GM19452 (cell line): ENCODE data around the gene OLFML1.

ENCODE experiments used
- ATAC-seq: cut with Tn5 transposase; IDR thresholded peaks from one replicate; pipeline ENCODE4 v1.9.1; 2021; ENCODE audit not compliant: unreplicated experiment

Gene OLFML1

DNA sequence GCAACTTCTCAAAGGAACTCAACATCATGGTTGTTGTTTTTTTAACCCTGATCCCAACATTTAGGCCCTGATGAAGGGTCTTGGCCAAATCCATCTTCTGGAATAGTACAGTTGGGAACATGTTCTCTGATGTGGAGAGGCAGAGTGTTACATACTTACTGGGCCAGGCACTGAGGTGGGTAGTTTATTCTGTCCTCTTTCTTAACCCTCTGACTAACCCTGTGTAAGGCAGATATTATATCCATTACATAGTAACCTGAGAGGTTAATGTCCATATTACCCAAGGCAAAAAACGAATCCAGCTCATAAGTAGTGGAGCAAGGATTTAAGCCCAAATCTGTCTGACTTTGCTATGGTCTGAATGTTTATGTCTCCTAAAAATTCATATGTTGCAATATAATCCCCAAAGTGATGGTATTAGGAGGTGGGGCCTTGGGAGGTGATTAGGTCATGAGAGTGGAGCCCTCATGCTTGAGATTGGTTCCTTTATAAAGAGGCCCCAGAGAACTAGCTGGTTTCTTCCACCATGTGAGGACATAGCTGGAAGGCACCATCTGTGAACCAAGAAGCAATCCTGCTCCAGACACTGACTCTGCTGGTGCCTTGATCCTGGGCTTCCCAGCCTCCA is 44.8 kb downstream of the OLFML1 start:
- ATAC-seq: no peak

DNA sequence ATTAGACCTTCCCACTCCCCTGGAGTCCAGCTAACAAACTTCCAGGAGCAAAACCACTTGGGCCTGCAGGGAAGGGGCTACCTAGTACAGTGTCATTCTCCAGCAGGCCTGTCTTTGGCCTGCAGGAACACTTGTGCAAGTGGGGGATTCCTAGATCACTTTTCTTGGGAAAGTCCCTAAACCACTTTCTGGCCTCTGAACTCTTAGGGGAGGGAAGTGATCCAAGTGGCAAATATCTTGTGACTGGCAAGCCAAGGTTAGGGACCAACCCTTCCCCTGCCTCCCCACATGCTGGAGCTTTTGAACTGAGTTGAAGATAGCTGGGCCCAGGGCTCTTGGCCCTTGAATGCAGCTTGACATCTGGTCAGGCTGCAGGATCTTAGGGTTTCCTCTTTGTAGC is 45.7 kb downstream of the OLFML1 start:
- ATAC-seq: no peak

DNA sequence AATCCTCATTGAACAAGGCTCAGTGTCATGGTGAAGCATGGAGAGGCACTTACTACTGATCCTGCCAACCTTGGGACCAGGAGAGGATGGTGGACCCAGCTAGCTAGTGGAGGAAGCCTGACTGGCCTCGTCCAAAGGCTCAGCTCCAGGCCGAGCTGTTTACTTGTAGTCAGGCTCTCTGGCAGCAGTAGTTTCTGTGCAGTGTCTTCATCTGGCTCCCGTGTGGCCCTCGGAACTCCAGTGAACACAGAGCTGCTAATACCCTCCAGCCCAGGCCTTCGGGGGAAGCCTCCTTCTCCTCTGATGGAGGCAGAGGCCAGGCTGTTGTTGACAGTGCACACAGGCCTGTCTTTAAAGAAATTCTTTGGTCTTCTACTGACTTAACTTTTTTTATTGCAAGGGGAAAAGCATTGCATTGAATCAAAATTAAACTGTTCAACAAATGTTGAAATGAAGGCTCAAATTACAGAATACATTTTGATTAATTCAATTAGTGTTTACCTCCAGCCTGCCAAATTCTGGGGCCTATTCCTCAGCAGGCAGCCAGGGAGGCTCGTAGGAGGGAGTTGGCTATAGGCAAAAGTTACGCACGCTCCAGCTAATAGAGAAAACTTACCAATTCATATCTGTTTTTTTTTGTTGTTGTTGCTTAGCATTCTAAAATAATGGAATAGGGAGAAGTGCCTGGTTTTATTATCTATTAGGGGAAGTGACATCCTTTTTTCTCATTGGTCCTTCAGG is 47.3 kb downstream of the OLFML1 start:
- no peak for ATAC-seq

DNA sequence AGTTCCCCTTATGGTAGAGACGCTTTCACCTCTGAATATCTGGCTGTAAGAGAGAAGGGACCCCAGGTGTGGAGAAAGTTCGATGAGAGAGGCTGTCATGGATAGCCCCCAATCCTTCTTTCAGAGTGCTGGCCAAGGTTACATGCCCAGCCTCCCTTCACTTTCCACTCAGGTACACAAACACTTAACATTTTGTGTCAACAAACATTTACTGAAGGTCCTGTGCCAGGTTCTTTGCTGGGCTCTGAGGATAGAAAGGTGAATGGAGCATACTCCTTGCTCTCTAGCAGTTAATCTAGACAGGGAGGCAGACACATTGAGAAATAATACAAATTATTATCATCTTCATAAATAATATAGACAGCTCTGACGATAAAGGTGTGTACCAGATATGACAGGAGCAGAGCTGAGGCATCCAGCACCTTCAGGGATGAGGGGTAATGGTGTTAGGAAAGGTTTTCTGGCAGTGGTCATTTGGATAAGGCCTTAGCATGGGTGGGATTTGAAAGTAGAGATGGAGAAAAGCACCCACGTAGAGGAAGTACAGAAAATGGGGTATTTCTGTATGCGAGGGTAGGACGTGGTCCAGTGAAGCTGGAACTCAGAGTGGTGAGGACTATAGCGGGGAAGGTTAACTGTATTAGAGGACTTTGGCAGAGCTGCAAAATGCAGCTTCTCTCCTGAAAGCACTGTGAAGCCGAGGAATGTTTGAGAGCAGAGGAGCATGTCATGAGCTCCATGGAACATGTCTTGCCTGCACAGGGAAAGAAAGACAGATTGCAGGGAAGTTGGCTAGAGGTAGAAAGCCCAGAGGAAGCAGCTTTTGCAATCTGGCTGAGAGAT is 48.1 kb downstream of the OLFML1 start:
- ATAC-seq: no peak

DNA sequence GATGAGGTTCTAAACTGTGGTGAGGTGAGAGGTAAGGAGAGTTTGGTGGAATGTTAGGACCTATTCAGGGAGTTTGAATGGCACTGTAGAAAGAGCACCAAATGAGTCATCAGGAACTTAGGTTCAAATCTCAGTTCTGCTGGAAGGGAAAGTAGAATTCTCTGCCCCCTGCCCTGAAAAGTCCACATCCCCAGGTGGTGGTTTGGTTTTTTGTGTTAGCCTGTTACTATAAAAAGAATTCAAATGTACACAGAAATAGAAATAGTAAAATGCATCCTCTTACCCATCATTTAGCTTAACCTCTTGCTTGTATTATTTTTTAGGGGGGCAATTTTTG is 48.7 kb downstream of the OLFML1 start:
- ATAC-seq: no peak

DNA sequence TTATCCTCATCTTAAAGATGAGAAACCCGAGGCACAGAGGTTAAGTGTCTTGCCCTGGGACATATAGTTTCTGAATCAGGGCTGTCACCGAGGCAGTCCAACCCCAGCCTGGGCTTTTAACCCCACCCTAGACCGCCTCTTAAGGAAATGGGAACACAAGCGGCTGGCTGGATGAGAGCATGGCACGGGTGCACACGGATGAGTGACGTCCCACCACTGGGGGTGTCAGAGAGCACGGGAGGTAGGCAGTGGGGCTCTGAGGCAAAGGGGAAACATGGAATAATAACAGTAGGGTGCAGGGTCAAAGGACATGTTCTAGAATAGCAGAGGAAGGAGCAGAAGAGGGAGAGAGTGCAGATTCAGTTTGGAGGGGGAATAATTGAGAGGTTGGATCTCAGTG is 50.8 kb downstream of the OLFML1 start:
- no peak for ATAC-seq

DNA sequence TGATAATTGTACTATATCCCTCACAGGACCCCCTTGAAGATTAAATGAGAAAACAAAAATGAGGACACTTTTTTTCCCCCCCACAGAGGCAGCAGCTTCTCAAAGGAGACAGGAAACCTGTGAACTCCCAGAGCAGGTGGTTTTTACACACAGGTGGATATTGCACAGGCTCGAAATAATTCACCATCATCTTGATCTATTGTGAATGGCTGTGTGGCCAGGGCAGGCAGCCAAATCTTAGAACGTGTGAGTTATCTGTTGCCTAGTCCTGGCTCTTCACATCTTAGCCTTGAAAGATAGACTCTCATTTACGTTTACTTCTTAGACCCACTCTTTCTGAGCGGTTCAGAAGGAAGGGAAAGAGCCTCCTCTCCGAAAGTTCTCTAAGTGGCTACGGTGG is 52.0 kb downstream of the OLFML1 start:
- ATAC-seq: no peak

DNA sequence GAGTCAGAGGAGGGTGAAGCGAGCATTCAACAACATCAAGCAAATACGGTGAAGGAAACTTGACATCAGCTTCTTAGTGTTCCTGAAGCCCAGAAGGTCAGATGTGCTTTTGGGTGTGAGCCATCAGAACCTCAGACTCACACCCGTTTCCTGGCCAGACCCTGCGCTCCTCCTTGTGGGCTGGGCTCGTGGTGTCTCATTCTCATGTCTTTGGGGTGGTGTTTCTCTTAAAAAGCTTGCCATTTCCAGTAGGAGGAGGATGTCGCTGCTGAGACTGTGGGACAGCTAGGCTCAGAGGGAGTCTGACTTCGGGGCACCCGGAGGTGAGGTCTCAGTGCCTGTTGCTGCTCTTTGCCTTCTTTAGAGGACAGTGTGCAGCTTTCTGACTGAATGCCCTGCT is 52.7 kb downstream of the OLFML1 start:
- ATAC-seq: no peak

DNA sequence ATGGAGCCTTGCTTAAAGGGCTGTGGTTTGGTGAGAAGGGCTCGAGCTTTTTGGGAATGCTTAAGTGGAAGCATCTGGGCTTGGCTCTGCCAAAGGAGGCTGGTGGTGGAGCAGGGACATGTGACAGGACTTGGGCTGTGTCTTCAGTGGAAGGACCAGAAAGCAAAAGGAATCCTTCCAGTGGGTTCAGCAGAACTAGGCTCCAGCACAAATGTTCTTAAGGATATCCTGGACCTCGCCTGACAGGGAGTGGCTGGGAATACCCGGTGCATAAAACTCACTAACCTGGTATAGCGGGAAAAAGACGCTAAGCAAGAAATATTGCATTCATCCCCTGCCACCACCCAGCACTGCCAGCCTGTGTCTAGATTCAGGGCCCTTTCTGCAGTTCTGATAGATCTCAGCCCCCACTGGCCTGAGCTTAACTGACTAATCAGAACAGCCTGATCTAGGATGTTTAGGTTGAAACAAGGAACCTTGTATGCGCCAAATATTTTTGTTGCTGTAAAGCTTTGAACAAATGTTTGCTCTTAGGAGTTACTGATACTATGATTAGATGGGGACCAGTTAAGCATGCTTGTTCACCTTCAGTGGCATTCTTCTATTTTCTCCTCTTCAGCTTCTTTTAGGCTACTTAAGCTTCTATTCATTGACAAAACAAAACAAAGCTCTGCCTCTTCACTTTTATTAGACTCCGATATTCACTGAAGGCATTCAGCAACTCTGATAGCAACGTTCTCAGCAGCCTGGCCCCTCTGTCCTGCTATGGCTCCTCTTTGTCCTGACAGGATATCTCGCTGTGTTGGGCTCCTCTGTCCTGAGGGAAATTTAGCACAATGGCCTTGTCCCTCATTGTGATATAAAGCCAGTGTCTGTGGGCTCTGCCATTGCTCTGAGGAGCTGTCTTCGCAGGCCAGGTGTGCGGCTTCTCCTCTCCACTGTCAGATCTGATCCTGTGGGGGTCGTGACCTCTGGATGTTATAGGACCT is 53.5 kb downstream of the OLFML1 start:
- ATAC-seq: no peak

DNA sequence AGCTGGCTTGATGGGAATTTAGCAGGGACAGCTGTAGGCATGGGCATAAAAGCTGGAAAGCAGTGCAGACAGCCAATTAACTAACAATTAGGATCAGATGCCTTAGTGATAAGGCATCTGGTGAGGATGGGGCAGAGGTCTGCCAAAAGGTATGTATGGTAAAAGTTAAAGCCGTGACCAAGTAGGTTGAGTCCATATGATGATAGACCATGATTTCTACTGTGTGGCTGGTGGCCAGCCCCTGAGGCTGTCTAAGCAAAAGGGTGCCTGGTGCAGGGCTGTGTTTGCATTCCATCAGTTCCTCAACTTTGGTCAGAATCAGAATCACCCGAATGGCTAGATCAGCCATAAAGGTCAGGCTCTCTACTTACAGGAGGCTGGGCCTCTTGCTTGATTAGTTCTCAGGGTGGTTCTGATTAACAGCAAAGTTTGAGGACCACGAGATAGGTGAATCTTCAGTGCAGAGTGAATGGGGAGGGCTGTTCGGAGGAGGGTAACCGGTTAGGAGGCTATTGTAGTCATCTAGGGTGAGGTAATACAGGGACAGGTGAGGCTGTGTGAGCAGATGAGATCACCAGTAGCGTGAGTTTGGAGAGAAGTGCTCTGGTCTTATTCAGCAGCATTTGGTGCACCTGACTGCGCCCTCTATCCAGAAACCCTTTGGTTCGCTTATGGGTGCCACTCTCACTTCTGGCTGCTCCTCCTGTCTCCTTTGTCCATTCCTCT is 55.7 kb downstream of the OLFML1 start:
- no peak for ATAC-seq

DNA sequence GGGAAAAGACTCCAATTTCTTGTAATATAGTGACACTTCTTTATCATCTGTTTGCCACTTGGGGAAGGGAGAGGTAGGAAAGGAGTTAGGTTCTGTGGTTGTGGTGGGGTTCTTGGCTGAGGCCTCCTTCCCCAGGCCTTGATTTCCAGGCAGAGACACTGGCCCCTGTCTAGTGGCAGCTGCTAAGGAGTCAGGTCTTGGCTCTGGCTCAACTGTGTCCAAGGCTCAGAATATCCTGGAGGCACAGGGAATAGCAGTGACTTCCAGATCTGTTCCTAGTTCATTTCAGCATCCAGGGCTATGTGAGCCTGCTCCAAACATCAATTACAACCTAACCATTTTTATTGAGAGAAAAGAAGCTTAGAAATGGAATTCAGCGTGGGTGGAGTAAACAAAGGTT is 58.0 kb downstream of the OLFML1 start:
- no peak for ATAC-seq

DNA sequence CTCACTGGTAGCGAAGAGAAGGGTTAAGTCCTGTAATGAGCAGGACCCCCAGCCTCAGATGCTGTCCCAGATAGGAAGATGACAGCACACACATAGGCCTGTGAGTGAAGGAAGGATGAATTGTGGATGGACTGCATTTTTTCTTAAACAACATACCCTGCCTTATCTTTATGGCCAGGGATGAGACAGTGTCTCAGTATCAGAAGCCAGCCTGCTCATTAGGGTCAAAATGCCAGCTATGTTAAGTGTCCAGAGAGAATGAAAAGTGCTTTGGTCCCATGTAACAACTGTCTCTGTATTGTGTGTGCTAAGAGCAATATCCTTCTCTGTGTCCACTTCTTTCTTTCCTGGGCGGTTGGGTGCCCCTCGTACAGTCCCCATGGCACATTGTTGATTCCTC is 58.7 kb downstream of the OLFML1 start:
- no peak for ATAC-seq

DNA sequence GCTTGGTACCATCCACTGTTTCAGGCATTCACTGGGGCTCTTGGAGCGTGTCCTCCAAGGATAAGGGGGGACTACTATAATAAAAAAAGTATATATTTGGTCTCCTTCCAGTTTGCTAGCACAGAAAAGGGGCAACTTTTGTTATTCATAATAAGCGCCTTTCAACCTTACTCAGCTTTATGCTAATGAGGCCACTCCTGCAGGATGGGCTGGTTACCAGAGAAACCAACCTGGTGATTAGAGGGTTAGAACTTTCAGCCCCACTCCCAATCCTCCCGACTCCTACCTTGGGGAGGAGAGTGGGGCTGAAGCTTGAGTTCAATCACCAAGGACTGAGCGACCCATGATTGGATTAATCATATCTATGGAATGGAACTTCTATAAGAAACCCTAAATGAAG is 60.3 kb downstream of the OLFML1 start:
- ATAC-seq: no peak

DNA sequence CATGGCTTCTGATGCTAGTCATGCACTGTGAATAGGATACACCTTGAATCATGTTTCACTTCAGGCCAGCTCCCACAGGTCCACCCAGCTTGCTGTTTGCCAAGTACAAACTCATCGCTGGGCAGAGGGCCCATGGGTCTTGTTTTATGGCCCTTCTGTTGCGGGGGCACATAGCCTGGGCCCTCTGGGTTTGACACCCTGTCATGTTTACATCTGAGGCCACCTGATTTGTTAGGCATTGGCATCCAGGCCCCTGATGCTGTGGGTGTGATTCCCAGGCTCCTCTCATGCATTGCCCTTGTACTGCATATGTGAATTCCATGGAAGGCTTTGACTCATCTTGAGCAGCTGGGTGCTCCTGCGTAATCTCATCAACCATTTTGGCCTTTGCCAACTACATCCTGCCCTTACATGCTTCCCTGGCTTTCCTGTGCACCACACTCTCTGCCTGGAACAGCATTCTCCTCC is 61.1 kb downstream of the OLFML1 start:
- ATAC-seq: no peak

DNA sequence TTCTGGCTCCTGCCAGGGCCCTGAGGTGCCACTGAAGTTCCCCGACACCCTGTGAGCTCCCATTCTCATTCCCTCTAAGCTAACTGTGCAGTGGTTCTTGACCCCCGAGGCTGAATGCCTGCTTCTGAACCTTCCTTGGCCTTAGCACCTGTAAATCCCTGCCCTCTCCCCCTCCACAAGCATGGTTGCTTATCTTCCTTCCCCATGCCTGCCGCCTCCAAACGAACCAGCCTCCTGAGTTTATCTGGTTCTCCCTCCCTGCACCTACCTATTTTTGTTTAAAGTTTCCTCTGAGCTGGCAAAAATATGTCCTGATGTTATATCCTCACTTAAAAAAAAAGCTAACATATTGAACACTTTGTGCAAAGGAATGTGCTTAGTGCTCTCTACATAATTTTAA is 62.4 kb downstream of the OLFML1 start:
- no peak for ATAC-seq

DNA sequence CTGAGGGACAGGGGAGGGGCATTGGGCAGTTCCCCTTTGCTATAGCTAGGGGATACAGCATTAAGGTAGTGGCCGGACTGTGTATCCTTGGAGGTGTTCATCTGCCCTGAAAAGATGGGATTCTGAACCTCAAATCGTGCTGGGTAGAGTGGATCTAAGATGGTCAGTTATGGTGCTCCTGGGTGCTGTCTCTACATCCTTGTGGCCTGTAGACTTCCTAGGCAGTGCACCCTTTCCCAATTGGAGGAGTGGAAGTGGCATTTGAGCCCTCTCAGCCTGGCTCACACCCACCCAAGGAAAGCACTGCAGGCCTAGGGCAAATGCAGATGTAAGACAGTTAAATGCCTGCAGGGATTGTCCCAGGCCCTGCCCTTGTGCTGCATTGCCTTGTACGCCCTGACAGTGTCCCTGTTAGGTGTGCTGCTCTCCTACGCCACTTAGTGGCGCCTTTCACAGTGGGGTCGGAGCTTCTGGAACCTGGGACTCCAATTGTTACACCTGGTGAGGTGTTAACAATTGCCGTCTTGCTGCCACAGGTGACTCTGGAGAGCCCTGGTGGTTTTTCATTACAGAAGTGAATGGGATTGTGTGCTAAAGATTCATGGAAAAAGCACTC is 63.5 kb downstream of the OLFML1 start:
- ATAC-seq: peak; percentile 72

DNA sequence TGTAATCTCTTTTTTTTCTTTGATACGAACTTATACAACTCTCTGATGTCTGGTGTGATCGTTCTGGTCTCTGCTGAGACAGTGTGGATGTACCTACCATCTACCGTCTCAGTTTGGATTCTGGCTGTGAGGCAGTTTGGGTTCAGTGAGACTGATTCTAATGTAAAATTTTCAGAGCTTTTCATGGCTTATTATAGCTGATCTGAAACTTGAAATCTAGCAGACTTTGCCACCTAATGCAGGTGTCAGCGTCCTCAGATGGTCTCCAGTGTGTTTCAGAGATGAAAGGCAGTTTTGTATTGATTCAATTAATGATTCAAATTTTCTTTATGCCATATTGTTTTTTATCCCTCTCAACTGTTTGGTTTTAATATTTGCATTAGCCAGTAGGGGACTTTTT is 64.4 kb downstream of the OLFML1 start:
- no peak for ATAC-seq

DNA sequence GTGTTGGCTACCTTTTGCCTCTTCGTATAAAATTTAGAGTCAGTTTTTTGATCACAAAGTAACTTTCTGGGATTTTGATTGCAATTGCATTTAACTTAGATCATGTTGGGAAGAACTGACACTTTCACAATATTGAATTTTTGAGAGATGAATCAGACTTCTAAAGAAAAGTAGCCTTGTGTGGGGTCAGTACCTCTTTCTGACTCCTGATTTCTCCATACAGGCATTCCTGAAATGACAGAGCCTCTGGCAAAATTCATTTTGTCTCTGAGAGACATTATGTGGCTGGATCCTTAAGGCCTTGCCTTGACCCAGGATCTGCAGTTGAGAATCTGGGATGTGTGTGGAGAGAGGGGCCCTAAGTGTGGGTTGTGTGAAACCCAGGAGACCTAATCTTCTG is 66.3 kb downstream of the OLFML1 start:
- ATAC-seq: no peak

DNA sequence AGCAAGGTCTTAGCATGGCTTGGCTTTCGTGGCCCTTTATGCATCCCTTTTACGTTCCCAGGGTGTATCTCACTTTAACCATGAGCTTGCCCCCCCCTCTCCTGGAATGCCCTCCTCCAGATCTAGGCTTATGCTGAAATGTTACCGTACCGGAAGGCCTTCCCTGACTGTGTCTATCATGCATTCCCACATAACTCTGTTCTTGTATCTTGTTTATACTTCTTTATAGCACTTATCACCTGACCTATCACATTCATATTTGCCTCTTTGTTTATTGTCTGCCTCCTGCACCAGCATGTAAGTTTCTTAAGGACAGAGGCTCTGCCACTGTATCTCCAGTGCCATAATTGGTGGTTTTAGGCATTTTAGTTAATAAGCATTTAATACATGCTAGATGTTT is 67.4 kb downstream of the OLFML1 start:
- ATAC-seq: no peak
